ENCODE measurements around the gene GAB1. TPM values are rescaled to one million over a fixed set of nuclear protein-coding genes. Genes with fewer than 3 reads are reported as not detected.

GAB1 gene
- total RNA-seq, 1 experiment from 2014 or later, result 29.4 TPM

- Histone ChIP-seq H3K4me2 (no peak overlapping the region), H3K9me3 (ENCODE audit: insufficient read depth, low read depth) (no peaks in the 10 kb centered on the region; the same call in 1 of the 2 replicates), H3K4me1 (replicated peaks; ENCODE audit: insufficient read depth) (no peaks in the 10 kb centered on the region), H2AFZ (no peak overlapping the region), H3K27ac (no peak overlapping the region), H3F3A (ENCODE audit: insufficient read depth, low read depth) (no peaks in the 10 kb centered on the region), H4K20me1 (ENCODE audit: insufficient read depth) (no peaks in the 10 kb centered on the region), H3K9me2 (ENCODE audit: insufficient read depth) (no peaks in the 10 kb centered on the region), H3K4me3 (no peak overlapping the region), H3K36me3 (ENCODE audit: low read depth) (no peaks in the 10 kb centered on the region), H3K79me2 (ENCODE audit: low read depth) (peaks cover 4% of the 10 kb centered on the region; the same call in 1 of the 2 replicates), H3K27me3 (ENCODE audit: insufficient read depth, low read depth) (no peaks in the 10 kb centered on the region)
- ChIA-PET CTCF (interaction anchor here (0.7 kb wide), 1 partner anchor 183 kb away, joined by 4 read pairs; no protein-coding TSS in a partner anchor), POLR2A (ENCODE audit: unreplicated experiment) (interaction anchor here (0.6 kb wide), 1 partner anchor 9 kb away, joined by 4 read pairs; no protein-coding TSS in a partner anchor)
- BruUV-seq (replicated peaks), result no TSS peak
- TF ChIP-seq CTCF (conservative IDR thresholded peaks at IDR 0.05), result no peak
- no peak for TF ChIP-seq EZH2 (IDR thresholded peaks at IDR 0.05; ENCODE audit: low read depth)
- intact Hi-C loops (cut with micrococcal nuclease; ENCODE audit: unreplicated experiment), result no loop called here
- no peak for DNase-seq
Observed at GRCh38 chr4:143367863-143368262, 31.2 kb downstream of the GAB1 start.

GRCh38 chr4:143369552-143369951, 32.9 kb downstream of the GAB1 start:
- H3K4me1 ChIP-seq (replicated peaks; ENCODE audit: insufficient read depth), result no peaks in the 10 kb centered on the region
- intact Hi-C loops (cut with micrococcal nuclease; ENCODE audit: unreplicated experiment), result no loop called here
- no peak overlapping the region for H3K4me3 ChIP-seq
- CTCF ChIA-PET, result no interaction called here
- H3K27ac ChIP-seq, result no peak overlapping the region
- no peaks in the 10 kb centered on the region for H3K36me3 ChIP-seq (ENCODE audit: low read depth)
- no peaks in the 10 kb centered on the region for H3K27me3 ChIP-seq (ENCODE audit: insufficient read depth, low read depth)
- TF ChIP-seq CTCF (conservative IDR thresholded peaks at IDR 0.05) (no peak), EZH2 (IDR thresholded peaks at IDR 0.05; ENCODE audit: low read depth) (no peak)
- no peak overlapping the region for H2AFZ ChIP-seq
- H3K4me2 ChIP-seq, result no peak overlapping the region
- DNase-seq, result no peak
- POLR2A ChIA-PET (ENCODE audit: unreplicated experiment), result no interaction called here
- no TSS peak for BruUV-seq (replicated peaks)
- H3F3A ChIP-seq (ENCODE audit: insufficient read depth, low read depth), result no peaks in the 10 kb centered on the region
- no peaks in the 10 kb centered on the region; the same call in 1 of the 2 replicates for H3K9me3 ChIP-seq (ENCODE audit: insufficient read depth, low read depth)
- H3K9me2 ChIP-seq (ENCODE audit: insufficient read depth), result no peaks in the 10 kb centered on the region
- H4K20me1 ChIP-seq (ENCODE audit: insufficient read depth), result no peaks in the 10 kb centered on the region
- H3K79me2 ChIP-seq (ENCODE audit: low read depth), result peaks cover 4% of the 10 kb centered on the region; the same call in 1 of the 2 replicates

- no peak for DNase-seq
- no peaks in the 10 kb centered on the region for H3K9me2 ChIP-seq (ENCODE audit: insufficient read depth)
- H3K4me3 ChIP-seq, result no peak overlapping the region
- no peaks in the 10 kb centered on the region for H3F3A ChIP-seq (ENCODE audit: insufficient read depth, low read depth)
- no peaks in the 10 kb centered on the region; the same call in 1 of the 2 replicates for H3K9me3 ChIP-seq (ENCODE audit: insufficient read depth, low read depth)
- no peak for TF ChIP-seq CTCF (conservative IDR thresholded peaks at IDR 0.05)
- TF ChIP-seq EZH2 (IDR thresholded peaks at IDR 0.05; ENCODE audit: low read depth), result no peak
- H2AFZ ChIP-seq, result no peak overlapping the region
- no peaks in the 10 kb centered on the region for H3K4me1 ChIP-seq (replicated peaks; ENCODE audit: insufficient read depth)
- intact Hi-C loops (cut with micrococcal nuclease; ENCODE audit: unreplicated experiment), result no loop called here
- no peaks in the 10 kb centered on the region for H4K20me1 ChIP-seq (ENCODE audit: insufficient read depth)
- no peak overlapping the region for H3K27ac ChIP-seq
- no peak overlapping the region for H3K4me2 ChIP-seq
- POLR2A ChIA-PET (ENCODE audit: unreplicated experiment), result interaction anchor here (0.5 kb wide), 1 partner anchor 188 kb away, joined by 3 read pairs; the partner anchor contains the start of gene USP38
- CTCF ChIA-PET, result no interaction called here
- no peaks in the 10 kb centered on the region for H3K36me3 ChIP-seq (ENCODE audit: low read depth)
- H3K27me3 ChIP-seq (ENCODE audit: insufficient read depth, low read depth), result no peaks in the 10 kb centered on the region
- no TSS peak for BruUV-seq (replicated peaks)
- no peaks in the 10 kb centered on the region for H3K79me2 ChIP-seq (ENCODE audit: low read depth)
Observed at GRCh38 chr4:143372093-143372915, 35.6 kb downstream of the GAB1 start.

All from PC-9 (cell line).